CD1c-positive myeloid dendritic cell (primary cell): Measurements from ENCODE around the gene SNX33.
A peak's percentile ranks its signal among the peaks of the same experiment; 100 is the strongest.
"Not testable (repeated sequence)": the region's sequence is repeated elsewhere in the genome, so short reads cannot be mapped to it uniquely, and the experiment has no call there.

Source experiments
- DNase-seq: peaks from one replicate; pipeline ENCODE4 v3.0.0-alpha.2; 2016; ENCODE audit errors: extremely low spot score

SNX33 gene

GRCh38 chr15:75662823-75663519 is 15.3 kb downstream of the SNX33 start:
- DNase-seq: no peak

- no peak for DNase-seq
These were observed 16.3 kb downstream of the SNX33 start for GRCh38 chr15:75663931-75664421.

GRCh38 chr15:75666823-75667501 is 19.2 kb downstream of the SNX33 start:
- DNase-seq: peak; percentile 32

GRCh38 chr15:75669191-75669878 is 21.6 kb downstream of the SNX33 start:
- DNase-seq: no peak

GRCh38 chr15:75669879-75670212 is 22.1 kb downstream of the SNX33 start:
- no peak for DNase-seq

GRCh38 chr15:75671730-75672602 is 24.3 kb downstream of the SNX33 start:
- DNase-seq: no peak

- no peak for DNase-seq
These were observed 25.1 kb downstream of the SNX33 start for GRCh38 chr15:75672646-75673425.

- DNase-seq: no peak
These were observed 25.9 kb downstream of the SNX33 start for GRCh38 chr15:75673426-75674235.

- no peak for DNase-seq
These were observed 26.7 kb downstream of the SNX33 start for GRCh38 chr15:75674366-75674765.

GRCh38 chr15:75675579-75676404 is 28.1 kb downstream of the SNX33 start:
- DNase-seq: no peak

- DNase-seq: no peak
These were observed 29.2 kb downstream of the SNX33 start for GRCh38 chr15:75676688-75677464.

GRCh38 chr15:75677465-75678323 is 30.0 kb downstream of the SNX33 start:
- no peak for DNase-seq

GRCh38 chr15:75678324-75678690 is 30.6 kb downstream of the SNX33 start:
- DNase-seq: not testable (repeated sequence)

- no peak for DNase-seq
These were observed 32.5 kb downstream of the SNX33 start for GRCh38 chr15:75680007-75680789.

- DNase-seq: no peak
These were observed 34.7 kb downstream of the SNX33 start for GRCh38 chr15:75682181-75683135.
